AG09319 (cell line): ENCODE results near the gene OR4D1.

Experiments
- DNase-seq: peaks from one replicate; pipeline ENCODE4 v3.0.0-alpha.2; 2010; ENCODE audit warnings: low read depth; ENCODE audit errors: extremely low read depth
- CTCF ChIP-seq: IDR thresholded peaks from 2 replicates; pipeline ENCODE4 v1.5.1; 2011; ENCODE audit warnings: low read depth, mild to moderate bottlenecking, inconsistent platforms, low read length, moderate library complexity

OR4D1 gene

DNA sequence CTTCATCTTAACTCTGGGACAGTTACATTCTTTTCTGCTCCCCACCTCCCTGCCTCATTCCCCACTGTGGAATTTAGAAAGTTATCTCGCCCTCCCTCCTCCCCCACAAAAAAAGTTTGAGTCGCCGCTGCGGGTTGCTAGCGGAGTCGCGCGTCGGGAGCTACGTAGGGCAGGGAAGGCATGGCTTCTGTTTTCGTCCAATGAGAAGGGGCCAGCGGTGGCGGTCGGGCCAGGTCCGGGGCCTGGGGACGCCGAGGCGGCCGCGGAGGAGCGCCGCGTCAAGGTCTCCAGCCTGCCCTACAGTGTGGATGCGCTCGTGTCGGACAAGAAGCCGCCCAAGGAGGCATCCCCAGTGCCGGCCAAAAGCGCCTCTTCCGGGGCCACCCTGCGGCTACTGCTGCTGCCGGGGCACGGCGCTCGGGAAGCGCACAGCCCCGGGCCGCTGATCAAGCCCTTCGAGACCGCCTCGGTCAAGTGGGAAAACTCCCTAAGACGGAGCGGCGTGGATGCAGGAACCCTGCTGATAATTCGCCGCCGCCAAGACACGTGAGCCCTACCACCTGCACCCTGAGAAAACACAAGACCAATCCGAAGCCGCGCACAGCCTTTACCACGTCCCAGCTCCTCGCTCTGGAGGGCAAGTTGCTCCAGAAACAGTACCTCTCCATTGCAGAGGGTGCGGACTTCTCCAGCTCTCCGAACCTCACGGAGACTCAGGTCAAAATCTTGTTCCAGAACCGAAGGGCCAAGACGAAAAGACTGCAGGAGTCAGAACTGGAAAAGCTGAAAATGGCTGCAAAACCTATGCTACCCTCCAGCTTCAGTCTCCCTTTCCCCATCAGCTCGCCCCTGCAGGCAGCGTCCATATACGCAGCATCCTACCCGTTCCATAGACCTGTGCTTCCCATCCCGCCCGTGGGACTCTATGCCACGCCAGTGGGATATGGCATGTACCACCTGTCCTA, 8.9 kb downstream of the OR4D1 start:
- DNase-seq: no peak
- no peak for TF ChIP-seq CTCF

DNA sequence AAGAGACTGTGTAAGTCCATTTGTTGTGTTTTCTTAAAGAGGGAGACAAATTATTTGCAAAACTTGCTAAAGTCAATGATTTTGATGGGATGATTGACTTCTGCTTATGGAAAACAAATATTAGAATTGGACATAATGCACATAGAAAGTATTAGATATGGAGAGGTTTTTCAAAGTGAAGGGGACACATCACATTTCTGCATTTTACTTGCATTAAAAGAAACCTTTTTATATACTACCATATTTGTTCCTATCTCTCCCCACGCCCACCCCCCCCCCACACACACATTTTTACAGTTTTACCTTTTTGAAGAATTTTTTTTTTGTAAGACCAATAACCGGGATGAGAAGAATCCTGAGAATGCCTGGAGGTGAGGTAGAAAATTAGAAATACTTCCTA, 10.0 kb downstream of the OR4D1 start:
- no peak for DNase-seq
- no peak for TF ChIP-seq CTCF

DNA sequence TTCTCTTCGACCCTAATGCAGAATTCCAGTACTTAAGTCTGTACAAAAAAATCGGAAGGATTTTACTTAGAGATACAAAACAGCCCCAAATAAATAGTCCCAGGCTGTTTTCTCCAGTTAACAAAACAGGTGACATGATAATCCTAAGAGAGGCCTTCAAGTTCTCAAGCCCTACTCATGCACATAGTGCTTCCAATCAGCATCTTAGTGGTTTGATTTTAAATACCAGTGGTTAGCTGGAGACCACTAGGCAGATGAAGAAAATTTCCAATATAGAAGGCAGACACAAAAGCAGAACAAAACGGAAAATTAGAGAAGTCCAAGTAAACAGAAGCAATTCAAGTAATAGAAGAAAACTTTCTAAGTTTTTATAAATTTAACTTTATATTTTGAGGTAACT, 13.4 kb downstream of the OR4D1 start:
- no peak for DNase-seq

DNA sequence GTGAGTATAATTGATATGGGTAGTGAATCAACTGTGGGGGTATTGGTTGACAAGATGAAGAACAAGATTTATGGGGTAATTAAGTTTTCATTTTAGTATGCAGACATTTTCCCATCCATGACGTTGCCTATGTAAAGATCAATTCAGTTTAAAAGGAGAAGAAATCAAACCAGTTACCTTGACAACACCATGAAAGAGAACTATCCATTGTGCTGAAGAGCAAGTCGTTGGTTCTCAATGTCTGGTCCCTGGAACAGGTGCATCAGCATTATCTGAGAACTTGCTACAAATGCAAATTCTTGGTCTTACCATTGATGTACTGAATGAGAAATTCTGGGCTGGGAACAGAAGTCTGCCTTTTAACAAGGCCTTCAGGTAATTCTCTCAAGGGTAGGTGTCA, 17.8 kb downstream of the OR4D1 start:
- DNase-seq: no peak
- TF ChIP-seq CTCF: no peak

More for the DNA sequence above, 13.4 kb downstream of the OR4D1 start:
- TF ChIP-seq CTCF: no peak

DNA sequence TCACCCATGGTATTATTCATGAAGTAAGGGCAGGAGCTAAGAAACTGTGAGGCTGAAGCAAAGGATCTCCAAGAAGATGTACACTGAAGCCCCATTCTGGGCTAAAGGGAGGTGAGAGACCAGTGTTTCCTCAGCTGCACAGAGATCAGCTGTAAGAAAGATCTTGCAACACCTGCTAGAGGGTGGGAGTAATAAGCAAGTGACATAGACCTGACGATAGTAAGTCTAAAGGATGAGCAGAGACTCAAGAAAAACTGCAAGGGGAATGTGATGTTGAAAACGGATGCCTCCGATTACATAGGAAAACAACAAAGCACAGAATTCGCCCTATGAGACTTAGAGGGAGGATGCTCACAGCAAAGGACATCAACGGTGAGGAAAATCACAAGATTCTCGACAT, 18.5 kb downstream of the OR4D1 start, which contains the start of gene OR4D2:
TSS of gene OR4D2 (plus strand) at position 301 of the 400 bp plus-strand sequence. CDS start 2,674 bp downstream, outside the sequence.
- no peak for DNase-seq
- no peak for TF ChIP-seq CTCF

- no peak for TF ChIP-seq CTCF
- DNase-seq: no peak
These were observed 22.4 kb downstream of the OR4D1 start for GRCh38 chr17:58170622-58171021.

DNA sequence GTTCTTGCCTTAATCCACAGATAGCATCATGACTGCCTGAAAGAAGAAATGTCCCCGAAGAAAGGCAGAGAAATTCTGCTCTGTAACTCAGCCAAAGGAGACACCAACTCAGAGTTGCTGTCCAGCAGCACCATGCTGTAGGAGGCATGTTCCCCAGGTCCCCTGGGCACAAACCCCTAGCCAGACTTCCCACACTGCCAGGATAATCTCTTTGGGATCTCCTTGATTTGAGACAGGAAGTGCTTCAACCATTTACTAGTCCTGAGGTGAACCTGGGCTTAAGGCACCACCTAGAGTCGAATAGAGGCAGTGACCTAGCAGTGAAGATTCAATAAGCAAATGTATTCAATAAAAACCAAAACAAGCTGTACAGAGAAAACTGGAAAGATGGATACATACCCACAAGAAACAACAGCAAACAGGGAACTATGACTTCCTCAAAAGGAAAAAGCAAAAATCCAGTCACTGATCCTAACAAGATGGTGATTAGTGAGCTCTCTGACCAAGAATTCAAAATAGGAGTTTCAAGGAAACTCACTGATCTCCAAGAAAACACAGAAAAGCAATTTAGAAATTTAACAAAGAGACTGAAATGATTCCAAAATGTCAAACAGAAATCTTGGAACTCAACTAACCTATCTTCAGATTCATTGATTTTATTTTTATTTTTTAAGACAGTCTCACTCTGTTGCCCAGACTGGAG, 24.3 kb downstream of the OR4D1 start:
- TF ChIP-seq CTCF: no peak; the same call in none of the 2 replicates
- DNase-seq: no peak
